ENCODE results near the gene TBATA. TPM values are rescaled to one million over a fixed set of nuclear protein-coding genes. Genes with fewer than 3 reads are reported as not detected.

The TBATA gene
- polyA plus RNA-seq, 3 donors: not detected

DNA sequence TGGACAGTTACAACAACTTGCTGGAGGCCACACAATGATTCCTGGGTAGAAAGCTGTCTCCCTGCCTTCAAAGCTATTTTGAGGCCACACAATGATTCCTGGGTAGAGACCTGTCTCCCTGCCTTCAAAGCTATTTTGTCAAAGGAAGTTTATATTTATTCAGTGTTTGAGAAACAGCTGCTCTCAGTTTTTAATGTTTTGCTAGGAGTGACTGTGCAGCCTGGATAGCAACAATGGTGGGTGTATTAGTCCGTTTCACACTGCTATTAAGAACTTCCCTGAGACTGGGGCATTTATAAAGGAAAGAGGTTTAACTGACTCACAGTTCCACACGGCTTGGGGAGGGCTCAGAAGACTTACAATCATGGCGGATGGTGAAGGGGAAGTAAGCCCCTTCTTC, 26.7 kb upstream of the TBATA start:
- H3K4me1 ChIP-seq (ENCODE audit: control insufficient read depth in 1 of 2, insufficient read depth in 2 of 2, low read length in 2 of 2): peaks cover 8 to 11% of the 10 kb centered on the region in 2 donors
- H3K9me3 ChIP-seq (replicated peaks in 1 of 2; ENCODE audit: control insufficient read depth in 1 of 2, insufficient read depth in 1 of 2, low read length in 2 of 2): no peaks in the 10 kb centered on the region
- peaks cover 8% of the 10 kb centered on the region for H3K4me1 Mint-ChIP-seq
- H3K27ac ChIP-seq (ENCODE audit: low read depth in 1 of 2, low read length in 2 of 2): no peak overlapping the region
- H4K20me1 ChIP-seq (ENCODE audit: insufficient read depth, low read length): no peaks in the 10 kb centered on the region
- 0% methylated on average over 1 of the region's 3 CpGs for WGBS (ENCODE audit: insufficient coverage)
- no peaks in the 10 kb centered on the region for H3K36me3 Mint-ChIP-seq
- no peak overlapping the region for H3K4me3 Mint-ChIP-seq
- H3K9ac ChIP-seq (ENCODE audit: insufficient read depth, low read length, poor library complexity, severe bottlenecking): no peak overlapping the region
- TF ChIP-seq, protein P1, sequence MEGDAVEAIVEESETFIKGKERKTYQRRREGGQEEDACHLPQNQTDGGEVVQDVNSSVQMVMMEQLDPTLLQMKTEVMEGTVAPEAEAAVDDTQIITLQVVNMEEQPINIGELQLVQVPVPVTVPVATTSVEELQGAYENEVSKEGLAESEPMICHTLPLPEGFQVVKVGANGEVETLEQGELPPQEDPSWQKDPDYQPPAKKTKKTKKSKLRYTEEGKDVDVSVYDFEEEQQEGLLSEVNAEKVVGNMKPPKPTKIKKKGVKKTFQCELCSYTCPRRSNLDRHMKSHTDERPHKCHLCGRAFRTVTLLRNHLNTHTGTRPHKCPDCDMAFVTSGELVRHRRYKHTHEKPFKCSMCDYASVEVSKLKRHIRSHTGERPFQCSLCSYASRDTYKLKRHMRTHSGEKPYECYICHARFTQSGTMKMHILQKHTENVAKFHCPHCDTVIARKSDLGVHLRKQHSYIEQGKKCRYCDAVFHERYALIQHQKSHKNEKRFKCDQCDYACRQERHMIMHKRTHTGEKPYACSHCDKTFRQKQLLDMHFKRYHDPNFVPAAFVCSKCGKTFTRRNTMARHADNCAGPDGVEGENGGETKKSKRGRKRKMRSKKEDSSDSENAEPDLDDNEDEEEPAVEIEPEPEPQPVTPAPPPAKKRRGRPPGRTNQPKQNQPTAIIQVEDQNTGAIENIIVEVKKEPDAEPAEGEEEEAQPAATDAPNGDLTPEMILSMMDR (IDR thresholded peaks at IDR 0.05): no peak
- H3K27ac Mint-ChIP-seq: no peak overlapping the region
- no peaks in the 10 kb centered on the region for H3K9me3 Mint-ChIP-seq
- H3K4me3 ChIP-seq (replicated peaks in 1 of 3; ENCODE audit: low read depth in 2 of 3, low read length in 3 of 3): no peak overlapping the region
- peaks cover 3% of the 10 kb centered on the region for H3K79me2 ChIP-seq (ENCODE audit: insufficient read depth, low read length)
- peaks cover 2 to 6% (median 2%) of the 10 kb centered on the region in 3 donors for H3K27me3 Mint-ChIP-seq (ENCODE audit: low read depth in 3 of 3)
- intact Hi-C loops (cut with micrococcal nuclease): no loop called here
- DNase-seq: no peak
- no peaks in the 10 kb centered on the region for H3K36me3 ChIP-seq (replicated peaks in 1 of 2; ENCODE audit: control insufficient read depth in 1 of 2, insufficient read depth in 2 of 2, low read length in 2 of 2)
- no peak overlapping the region for H3K4me2 ChIP-seq (replicated peaks; ENCODE audit: extremely low read depth, low read length, poor library complexity, severe bottlenecking)
- H3K27me3 ChIP-seq (ENCODE audit: control insufficient read depth in 2 of 2, insufficient read depth in 2 of 2, low read length in 2 of 2): no peaks in the 10 kb centered on the region
- no peak overlapping the region for H2AFZ ChIP-seq (ENCODE audit: insufficient read depth, low read depth, low read length, poor library complexity, severe bottlenecking)

DNA sequence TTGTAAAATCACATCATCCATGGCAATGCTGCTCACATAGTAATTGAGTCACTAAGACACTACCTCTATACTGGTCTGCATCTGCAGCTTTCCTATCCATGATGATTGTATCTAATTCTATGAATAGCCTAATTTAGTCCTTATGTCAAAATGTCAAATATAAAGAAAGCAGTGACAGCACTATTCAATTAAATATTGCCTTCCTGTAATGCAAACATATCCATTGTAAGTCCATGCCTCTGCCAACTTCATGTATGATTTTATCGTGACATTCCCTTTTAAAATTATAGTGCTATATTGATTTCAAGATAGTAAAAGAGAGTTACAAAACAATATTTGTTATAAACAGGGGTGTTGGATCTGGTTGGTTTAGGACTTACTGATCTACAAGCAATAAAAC, 25.8 kb upstream of the TBATA start:
- no peaks in the 10 kb centered on the region for H3K36me3 Mint-ChIP-seq
- Histone ChIP-seq H3K4me1 (ENCODE audit: control insufficient read depth in 1 of 2, insufficient read depth in 2 of 2, low read length in 2 of 2) (peaks cover 3 to 4% of the 10 kb centered on the region in 2 donors), H3K27me3 (ENCODE audit: control insufficient read depth in 2 of 2, insufficient read depth in 2 of 2, low read length in 2 of 2) (no peaks in the 10 kb centered on the region), H3K27ac (ENCODE audit: low read depth in 1 of 2, low read length in 2 of 2) (no peak overlapping the region), H3K9me3 (replicated peaks in 1 of 2; ENCODE audit: control insufficient read depth in 1 of 2, insufficient read depth in 1 of 2, low read length in 2 of 2) (no peaks in the 10 kb centered on the region), H3K4me2 (replicated peaks; ENCODE audit: extremely low read depth, low read length, poor library complexity, severe bottlenecking) (no peak overlapping the region), H3K79me2 (ENCODE audit: insufficient read depth, low read length) (no peaks in the 10 kb centered on the region), H3K4me3 (replicated peaks in 1 of 3; ENCODE audit: low read depth in 2 of 3, low read length in 3 of 3) (no peak overlapping the region), H4K20me1 (ENCODE audit: insufficient read depth, low read length) (no peaks in the 10 kb centered on the region), H3K36me3 (replicated peaks in 1 of 2; ENCODE audit: control insufficient read depth in 1 of 2, insufficient read depth in 2 of 2, low read length in 2 of 2) (no peaks in the 10 kb centered on the region), H2AFZ (ENCODE audit: insufficient read depth, low read depth, low read length, poor library complexity, severe bottlenecking) (no peak overlapping the region), H3K9ac (ENCODE audit: insufficient read depth, low read length, poor library complexity, severe bottlenecking) (no peak overlapping the region)
- TF ChIP-seq, protein P1 (IDR thresholded peaks at IDR 0.05): no peak
- no peak overlapping the region for H3K27ac Mint-ChIP-seq
- intact Hi-C loops (cut with micrococcal nuclease): no loop called here
- no peak overlapping the region for H3K4me3 Mint-ChIP-seq
- H3K27me3 Mint-ChIP-seq (ENCODE audit: low read depth in 3 of 3): peaks cover 2 to 6% (median 2%) of the 10 kb centered on the region in 3 donors
- WGBS (ENCODE audit: insufficient coverage): no CpG with 5 or more reads among the region's 1 CpG
- H3K9me3 Mint-ChIP-seq: no peaks in the 10 kb centered on the region
- H3K4me1 Mint-ChIP-seq: peaks cover 2% of the 10 kb centered on the region
- DNase-seq: no peak
